Osteocyte (in vitro differentiated cells): ENCODE data around the gene RYR2. TPM values are rescaled to one million over a fixed set of nuclear protein-coding genes. Genes with fewer than 3 reads are reported as not detected.
A peak's percentile ranks its signal among the peaks of the same experiment; 100 is the strongest.
"Not testable (repeated sequence)": the region's sequence is repeated elsewhere in the genome, so short reads cannot be mapped to it uniquely, and the experiment has no call there.

Experiments used
- DNase-seq: peaks from one replicate; pipeline ENCODE4 v3.0.0; 2021; ENCODE audit warnings: mixed read lengths; ENCODE audit not compliant: unreplicated experiment; ENCODE audit errors: extremely low spot score
- H3K27ac Mint-ChIP-seq: one replicate; pipeline ENCODE4 v1.8.0; 2021; ENCODE audit warnings: mild to moderate bottlenecking, mixed read lengths; ENCODE audit not compliant: unreplicated experiment
- H3K27me3 Mint-ChIP-seq: one replicate; pipeline ENCODE4 v1.8.0; 2021; ENCODE audit warnings: mixed read lengths; ENCODE audit not compliant: unreplicated experiment
- H3K36me3 Mint-ChIP-seq: one replicate; pipeline ENCODE4 v1.8.0; 2021; ENCODE audit warnings: mixed read lengths; ENCODE audit not compliant: unreplicated experiment
- H3K4me1 Mint-ChIP-seq: one replicate; pipeline ENCODE4 v1.8.0; 2021; ENCODE audit warnings: mixed read lengths; ENCODE audit not compliant: unreplicated experiment
- H3K4me3 Mint-ChIP-seq: one replicate; pipeline ENCODE4 v1.8.0; 2021; ENCODE audit warnings: mild to moderate bottlenecking, moderate library complexity, mixed read lengths; ENCODE audit not compliant: unreplicated experiment
- H3K9me3 Mint-ChIP-seq: one replicate; pipeline ENCODE4 v1.8.0; 2021; ENCODE audit warnings: mixed read lengths; ENCODE audit not compliant: unreplicated experiment
- total RNA-seq: library from RNA; stranded (reverse); gene quantifications from 2 replicates; pipeline ENCODE4 v1.2.1, GENCODE V29; 2021
- TF ChIP-seq, protein P1 (sequence below): fragments of 200-600 bp; sonication (generic); IDR thresholded peaks from 2 replicates; pipeline ENCODE4 v1.5.0; 2021; ENCODE audit warnings: antibody characterized with exemption, mild to moderate bottlenecking, moderate library complexity

The RYR2 gene
- total RNA-seq, 1 donor from 2014 or later, result 0.03 TPM

DNA sequence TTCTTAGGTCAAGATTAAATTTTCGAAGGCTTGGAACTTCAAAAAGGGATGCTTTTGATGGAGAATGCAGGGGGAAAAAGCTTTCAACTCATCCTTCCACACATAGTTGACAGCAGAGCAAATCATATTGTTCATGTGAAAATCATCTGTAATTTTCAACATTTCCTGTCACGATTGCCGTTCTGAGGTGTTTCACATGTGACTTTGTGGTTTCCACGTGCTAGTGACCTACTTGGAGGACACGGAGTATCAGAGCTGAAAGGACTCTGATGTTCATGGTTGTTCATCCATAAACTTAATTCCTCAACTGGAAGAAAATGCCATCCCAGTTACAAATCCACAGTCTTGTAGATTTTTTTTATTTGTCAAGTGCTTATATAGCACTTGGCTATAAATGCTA lies 769.6 kb downstream of the RYR2 start:
- DNase-seq, result no peak
- H3K4me3 Mint-ChIP-seq, result no peak overlapping the region
- no peak overlapping the region for H3K27ac Mint-ChIP-seq
- TF ChIP-seq, protein P1, sequence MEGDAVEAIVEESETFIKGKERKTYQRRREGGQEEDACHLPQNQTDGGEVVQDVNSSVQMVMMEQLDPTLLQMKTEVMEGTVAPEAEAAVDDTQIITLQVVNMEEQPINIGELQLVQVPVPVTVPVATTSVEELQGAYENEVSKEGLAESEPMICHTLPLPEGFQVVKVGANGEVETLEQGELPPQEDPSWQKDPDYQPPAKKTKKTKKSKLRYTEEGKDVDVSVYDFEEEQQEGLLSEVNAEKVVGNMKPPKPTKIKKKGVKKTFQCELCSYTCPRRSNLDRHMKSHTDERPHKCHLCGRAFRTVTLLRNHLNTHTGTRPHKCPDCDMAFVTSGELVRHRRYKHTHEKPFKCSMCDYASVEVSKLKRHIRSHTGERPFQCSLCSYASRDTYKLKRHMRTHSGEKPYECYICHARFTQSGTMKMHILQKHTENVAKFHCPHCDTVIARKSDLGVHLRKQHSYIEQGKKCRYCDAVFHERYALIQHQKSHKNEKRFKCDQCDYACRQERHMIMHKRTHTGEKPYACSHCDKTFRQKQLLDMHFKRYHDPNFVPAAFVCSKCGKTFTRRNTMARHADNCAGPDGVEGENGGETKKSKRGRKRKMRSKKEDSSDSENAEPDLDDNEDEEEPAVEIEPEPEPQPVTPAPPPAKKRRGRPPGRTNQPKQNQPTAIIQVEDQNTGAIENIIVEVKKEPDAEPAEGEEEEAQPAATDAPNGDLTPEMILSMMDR, result no peak
- H3K9me3 Mint-ChIP-seq, result no peaks in the 10 kb centered on the region
- no peaks in the 10 kb centered on the region for H3K36me3 Mint-ChIP-seq
- no peaks in the 10 kb centered on the region for H3K4me1 Mint-ChIP-seq
- peaks cover 3% of the 10 kb centered on the region for H3K27me3 Mint-ChIP-seq

DNA sequence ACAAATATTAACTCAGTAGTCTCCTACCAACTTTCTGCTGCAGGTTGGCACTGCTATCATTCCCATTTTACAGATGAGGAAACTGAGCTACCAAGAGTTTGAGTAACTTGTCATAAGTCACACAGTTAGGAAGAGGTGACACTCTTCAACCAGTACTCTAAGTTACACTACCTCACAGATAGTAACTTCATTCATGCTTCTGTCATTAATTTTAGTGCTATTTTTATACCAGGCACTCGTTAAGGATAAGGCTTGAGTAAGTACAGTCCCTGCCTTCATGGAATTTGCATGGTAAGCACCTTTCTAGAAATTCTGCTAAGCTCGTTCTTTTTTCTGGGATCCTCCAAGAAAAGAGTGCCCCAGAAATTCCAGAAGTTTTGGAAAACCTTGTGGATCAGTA lies 770.1 kb downstream of the RYR2 start:
- Mint-ChIP-seq H3K36me3 (no peaks in the 10 kb centered on the region), H3K4me3 (no peak overlapping the region), H3K4me1 (no peaks in the 10 kb centered on the region), H3K27ac (no peak overlapping the region), H3K27me3 (peaks cover 3% of the 10 kb centered on the region), H3K9me3 (no peaks in the 10 kb centered on the region)
- DNase-seq, result no peak
- TF ChIP-seq, protein P1, result no peak

DNA sequence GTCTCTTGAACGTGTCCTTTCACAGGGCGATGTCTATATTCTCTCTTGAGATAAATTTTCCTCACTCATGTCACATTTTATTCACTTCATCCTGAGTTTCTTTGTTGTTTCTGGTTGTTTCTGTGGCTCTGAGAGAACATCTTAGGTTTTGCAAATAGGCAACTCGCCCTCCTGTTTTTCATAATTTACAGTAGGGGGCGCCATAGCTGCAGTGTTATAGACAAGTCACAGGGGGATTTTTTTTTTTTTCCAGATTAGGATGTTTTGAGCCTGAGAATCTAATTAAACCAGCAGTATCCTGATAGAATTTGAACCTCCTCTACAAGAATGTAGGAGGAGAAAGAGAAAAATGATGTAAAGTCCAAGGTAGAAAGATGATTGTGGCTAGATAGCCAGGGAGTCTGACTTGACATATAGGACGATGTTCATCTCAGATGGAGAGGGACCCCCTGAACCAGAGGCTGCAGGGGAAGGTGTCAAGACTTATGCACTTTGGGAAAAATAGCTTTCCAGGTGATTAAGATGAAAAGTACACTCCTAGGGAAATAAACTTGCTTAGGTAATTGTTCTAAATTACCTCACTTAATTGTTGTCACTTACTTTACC lies 772.4 kb downstream of the RYR2 start:
- no peak for DNase-seq
- Mint-ChIP-seq H3K9me3 (no peaks in the 10 kb centered on the region), H3K27me3 (peaks cover 1% of the 10 kb centered on the region), H3K4me3 (no peak overlapping the region), H3K27ac (no peak overlapping the region), H3K36me3 (no peaks in the 10 kb centered on the region), H3K4me1 (no peaks in the 10 kb centered on the region)
- TF ChIP-seq, protein P1, result peak; percentile 46

DNA sequence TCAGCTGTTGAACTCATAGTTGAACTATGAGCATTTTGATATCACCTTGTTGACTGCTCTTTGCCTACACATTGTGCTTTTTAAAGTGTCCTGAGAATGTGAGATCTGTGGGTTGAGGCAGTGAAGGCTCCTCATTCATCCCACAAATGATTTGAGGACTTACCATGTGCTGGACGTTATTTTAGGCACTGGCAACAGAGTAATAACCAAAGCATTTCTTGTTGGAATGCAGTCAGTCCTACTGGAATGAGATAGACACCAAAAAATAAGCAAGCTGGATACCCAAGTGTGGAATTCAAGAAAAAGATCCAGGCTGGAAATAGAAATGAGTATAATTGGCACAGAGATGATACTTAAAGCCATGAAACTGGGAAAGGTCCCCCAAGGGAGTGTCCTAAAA lies 775.3 kb downstream of the RYR2 start:
- H3K4me1 Mint-ChIP-seq, result no peaks in the 10 kb centered on the region
- TF ChIP-seq, protein P1, result no peak
- no peak for DNase-seq
- peaks cover 7% of the 10 kb centered on the region for H3K9me3 Mint-ChIP-seq
- no peak overlapping the region for H3K4me3 Mint-ChIP-seq
- no peaks in the 10 kb centered on the region for H3K27me3 Mint-ChIP-seq
- H3K27ac Mint-ChIP-seq, result no peak overlapping the region
- H3K36me3 Mint-ChIP-seq, result no peaks in the 10 kb centered on the region

DNA sequence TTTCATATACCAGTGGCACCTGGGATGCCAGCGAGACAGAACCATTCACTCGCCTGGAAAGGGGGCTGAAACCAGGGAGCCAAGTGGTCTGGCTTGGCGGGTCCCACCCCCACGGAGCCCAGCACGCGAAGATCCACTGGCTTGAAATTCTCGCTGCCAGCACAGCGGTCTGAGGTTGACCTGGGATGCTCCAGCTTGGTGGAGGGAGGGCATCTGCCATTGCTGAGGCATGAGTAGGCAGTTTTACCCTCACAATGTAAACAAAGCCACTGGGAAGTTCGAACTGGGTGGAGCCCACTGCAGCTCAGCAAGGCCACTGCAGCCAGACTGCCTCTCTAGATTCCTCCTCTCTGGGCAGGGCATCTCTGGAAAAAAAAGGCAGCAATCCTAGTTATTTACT lies 778.6 kb downstream of the RYR2 start:
- H3K4me1 Mint-ChIP-seq, H3K27me3 Mint-ChIP-seq, DNase-seq, H3K36me3 Mint-ChIP-seq, H3K27ac Mint-ChIP-seq, H3K4me3 Mint-ChIP-seq: not testable (repeated sequence)
- peaks cover 12% of the 10 kb centered on the region for H3K9me3 Mint-ChIP-seq

DNA sequence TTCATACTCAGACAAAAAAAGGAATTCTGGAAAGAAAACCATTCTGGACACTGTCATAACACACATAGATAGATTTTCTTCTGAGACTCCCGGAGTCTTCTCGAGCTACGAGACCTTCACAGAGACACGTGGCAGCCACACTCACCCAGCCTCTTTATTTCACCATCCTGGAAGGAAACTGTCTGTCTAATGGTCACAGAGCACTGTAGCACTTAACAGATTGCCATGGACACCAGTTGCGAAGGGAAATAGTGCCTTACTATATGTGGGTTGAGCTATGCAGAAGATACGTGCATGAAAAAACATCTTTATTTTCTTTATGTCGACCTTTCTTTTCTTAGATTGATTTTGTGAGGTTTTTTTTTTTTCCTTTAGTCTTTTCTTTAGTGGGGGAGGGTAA lies 790.9 kb downstream of the RYR2 start:
- Mint-ChIP-seq H3K9me3 (no peaks in the 10 kb centered on the region), H3K4me1 (no peaks in the 10 kb centered on the region), H3K27me3 (no peaks in the 10 kb centered on the region), H3K27ac (no peak overlapping the region), H3K36me3 (no peaks in the 10 kb centered on the region), H3K4me3 (no peak overlapping the region)
- DNase-seq, result no peak
- TF ChIP-seq, protein P1, result no peak
